Ascending aorta (tissue), 2 donors: ENCODE results near the gene GRIK1. TPM values are rescaled to one million over a fixed set of nuclear protein-coding genes. Genes with fewer than 3 reads are reported as not detected.

Source experiments
- DNase-seq, 2 donors: peaks; one replicate each; pipeline ENCODE4 v3.0.0-alpha.2; 2019; ENCODE audit warnings: low spot score in 2 of 2
- H3K27ac ChIP-seq, 2 donors: fragments of 200-600 bp; sonication (generic); one replicate each; pipeline ENCODE4 v1.5.1; 2016 to 2017; ENCODE audit warnings: mild to moderate bottlenecking in 1 of 2
- H3K27me3 ChIP-seq: fragments of 200-600 bp; sonication (generic); one replicate; pipeline ENCODE4 v1.5.1; 2017
- H3K36me3 ChIP-seq, 2 donors: fragments of 200-600 bp; sonication (generic); one replicate each; pipeline ENCODE4 v1.5.1; 2016
- H3K4me1 ChIP-seq, 2 donors: fragments of 200-600 bp; sonication (generic); one replicate each; pipeline ENCODE4 v1.5.1; 2016 to 2017; ENCODE audit warnings: mild to moderate bottlenecking in 1 of 2
- H3K4me3 ChIP-seq, 2 donors: fragments of 200-600 bp; sonication (generic); one replicate each; pipeline ENCODE4 v1.5.1; 2016 to 2017; ENCODE audit warnings: mild to moderate bottlenecking in 1 of 2
- H3K9me3 ChIP-seq, 2 donors: fragments of 200-600 bp; sonication (generic); one replicate each; pipeline ENCODE4 v1.5.1; 2016
- CTCF ChIP-seq, 3 experiments: fragments of 200-600 bp in 2 of 3; fragments of 450-650 bp in 1 of 3; sonication (generic) in 2 of 3; IDR thresholded peaks; one replicate each; pipeline ENCODE4 v1.5.1; 2016 to 2019; ENCODE audit warnings: antibody characterized with exemption in 3 of 3, mild to moderate bottlenecking in 1 of 3, moderate library complexity in 1 of 3
- intact Hi-C: fragments of 100-400 bp; cut with DNase I; formaldehyde crosslinking; loops from one replicate; pipeline ENCODE4 v1.15.1; 2023
- total RNA-seq: library from RNA; depleted of rRNA; stranded (reverse); fragments of >200 nt; gene quantifications from one replicate; pipeline ENCODE4 v1.1.0, GENCODE V29; 2016

GRIK1 gene
- total RNA-seq, 1 donor from 2014 or later = not detected

- H3K36me3 ChIP-seq = no peaks in the 10 kb centered on the region
- no peaks in the 10 kb centered on the region for H3K9me3 ChIP-seq
- H3K4me3 ChIP-seq = no peak overlapping the region
- H3K27ac ChIP-seq = no peak overlapping the region
- intact Hi-C loops = no loop called here
- DNase-seq = no peak
- TF ChIP-seq CTCF (IDR thresholded peaks at IDR 0.05) = no peak
- H3K4me1 ChIP-seq = no peaks in the 10 kb centered on the region
- H3K27me3 ChIP-seq = no peaks in the 10 kb centered on the region
Observed at GRCh38 chr21:29829564-29830275, 110.1 kb downstream of the GRIK1 start.

- Histone ChIP-seq H3K9me3 (no peaks in the 10 kb centered on the region), H3K4me3 (no peak overlapping the region), H3K27me3 (no peaks in the 10 kb centered on the region), H3K36me3 (no peaks in the 10 kb centered on the region), H3K4me1 (no peaks in the 10 kb centered on the region), H3K27ac (no peak overlapping the region)
- no peak for DNase-seq
- intact Hi-C loops = no loop called here
- no peak for TF ChIP-seq CTCF (IDR thresholded peaks at IDR 0.05)
Observed at GRCh38 chr21:29827647-29828046, 112.1 kb downstream of the GRIK1 start.

DNA sequence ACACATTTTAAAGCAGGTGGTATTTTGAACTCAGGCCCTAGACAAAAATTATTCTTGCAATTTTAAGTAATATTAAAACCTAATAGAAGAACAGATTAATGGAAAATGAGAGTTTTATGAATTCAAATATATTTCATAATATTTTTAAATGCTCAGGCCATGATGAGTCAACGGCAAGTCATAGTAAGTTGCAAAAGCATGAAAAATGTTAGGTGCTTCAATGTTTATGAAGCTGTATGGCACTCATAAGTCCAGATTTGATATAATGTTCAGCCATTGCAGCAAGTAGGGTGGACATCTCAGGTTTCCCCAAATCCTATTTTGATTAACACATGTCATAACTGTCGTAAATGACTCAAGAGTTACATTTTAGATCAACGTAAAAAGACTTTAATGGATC is 112.6 kb downstream of the GRIK1 start:
- DNase-seq = no peak
- H3K4me3 ChIP-seq = no peak overlapping the region
- no peaks in the 10 kb centered on the region for H3K27me3 ChIP-seq
- no peak overlapping the region for H3K27ac ChIP-seq
- intact Hi-C loops = no loop called here
- no peak for TF ChIP-seq CTCF (IDR thresholded peaks at IDR 0.05)
- H3K36me3 ChIP-seq = no peaks in the 10 kb centered on the region
- no peaks in the 10 kb centered on the region for H3K4me1 ChIP-seq
- H3K9me3 ChIP-seq = no peaks in the 10 kb centered on the region

DNA sequence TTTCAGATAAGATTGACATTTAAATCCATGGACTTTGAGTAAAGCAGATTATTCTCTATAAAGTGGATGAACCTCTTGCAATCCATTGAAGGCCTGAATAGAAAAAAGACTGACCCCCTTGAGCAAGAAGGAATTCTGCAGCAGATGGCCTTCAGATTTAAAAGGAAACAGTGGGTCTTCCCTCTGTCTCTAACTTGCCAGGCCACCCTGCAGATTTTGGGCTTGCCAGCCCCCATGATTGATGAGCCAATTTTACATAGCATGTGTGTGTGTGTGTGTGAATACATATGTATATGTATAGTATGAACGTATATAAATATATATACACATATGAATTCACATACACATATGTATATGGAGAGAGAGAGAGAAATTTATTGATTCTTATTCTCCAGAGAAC is 113.4 kb downstream of the GRIK1 start:
- H3K27me3 ChIP-seq = no peaks in the 10 kb centered on the region
- no peak for DNase-seq

GRCh38 chr21:29825936-29826335 is 113.9 kb downstream of the GRIK1 start:
- Histone ChIP-seq H3K27me3 (no peaks in the 10 kb centered on the region), H3K27ac (no peak overlapping the region), H3K4me3 (no peak overlapping the region), H3K9me3 (no peaks in the 10 kb centered on the region), H3K4me1 (no peaks in the 10 kb centered on the region), H3K36me3 (no peaks in the 10 kb centered on the region)
- TF ChIP-seq CTCF (IDR thresholded peaks at IDR 0.05) = no peak
- no peak for DNase-seq
- intact Hi-C loops = no loop called here

More for the DNA sequence above, 113.4 kb downstream of the GRIK1 start:
- no peak overlapping the region for H3K4me3 ChIP-seq
- H3K4me1 ChIP-seq = no peaks in the 10 kb centered on the region
- TF ChIP-seq CTCF (IDR thresholded peaks at IDR 0.05) = no peak
- H3K36me3 ChIP-seq = no peaks in the 10 kb centered on the region
- H3K9me3 ChIP-seq = no peaks in the 10 kb centered on the region
- intact Hi-C loops = no loop called here
- H3K27ac ChIP-seq = no peak overlapping the region

DNA sequence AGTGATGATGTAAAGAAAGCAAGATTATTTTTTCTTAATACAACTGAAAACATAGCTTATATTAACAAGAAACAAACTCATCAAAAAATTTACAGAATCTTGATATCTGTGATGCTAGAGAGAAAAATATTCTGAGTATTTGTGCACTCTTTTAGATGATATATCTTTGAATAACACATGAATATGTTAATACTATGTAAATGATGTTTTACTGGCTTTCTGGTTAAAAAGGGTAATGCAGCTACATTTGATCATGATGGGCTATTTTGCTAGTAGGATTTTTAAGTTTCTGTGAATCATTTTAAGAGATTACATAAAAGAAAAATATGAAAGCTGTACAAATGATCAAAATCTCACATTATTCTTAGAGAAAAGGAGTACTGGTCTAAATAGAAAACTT is 114.5 kb downstream of the GRIK1 start:
- no peak overlapping the region for H3K4me3 ChIP-seq
- no peaks in the 10 kb centered on the region for H3K4me1 ChIP-seq
- H3K27ac ChIP-seq = no peak overlapping the region
- no peaks in the 10 kb centered on the region for H3K36me3 ChIP-seq
- no peak for TF ChIP-seq CTCF (IDR thresholded peaks at IDR 0.05)
- H3K27me3 ChIP-seq = no peaks in the 10 kb centered on the region
- intact Hi-C loops = no loop called here
- H3K9me3 ChIP-seq = no peaks in the 10 kb centered on the region
- DNase-seq = no peak
